GM23338 (cell line): ENCODE results near the gene CYB5A. TPM values are rescaled to one million over a fixed set of nuclear protein-coding genes. Genes with fewer than 3 reads are reported as not detected.

Experiments
- ATAC-seq: fragments of 200-7000 bp; cut with Tn5 transposase; 3 replicates; pipeline ENCODE4 v1.9.1; 2020
- DNase-seq: peaks from one replicate; pipeline ENCODE4 v3.0.0-alpha.2; 2015; ENCODE audit warnings: low spot score
- H2AFZ ChIP-seq: fragments of 200-600 bp; sonication (generic); 2 replicates; pipeline ENCODE4 v1.8.0; 2016; ENCODE audit warnings: antibody characterized with exemption, mild to moderate bottlenecking, moderate library complexity
- H3F3A ChIP-seq: fragments of 200-600 bp; sonication (generic); replicated peaks from 2 replicates; pipeline ENCODE4 v1.8.0; 2017; ENCODE audit warnings: antibody characterized with exemption, mixed run types, low read depth
- H3K27ac ChIP-seq: fragments of 200-600 bp; sonication (generic); 2 replicates; pipeline ENCODE4 v1.6.1; 2016; ENCODE audit warnings: low read depth
- H3K27me3 ChIP-seq: fragments of 200-600 bp; sonication (generic); 2 replicates; pipeline ENCODE4 v1.8.0; 2016; ENCODE audit warnings: mild to moderate bottlenecking, mixed run types, moderate library complexity; ENCODE audit not compliant: insufficient read depth
- H3K36me3 ChIP-seq: fragments of 200-600 bp; sonication (generic); 2 replicates; pipeline ENCODE4 v1.8.0; 2016; ENCODE audit warnings: mild to moderate bottlenecking; ENCODE audit not compliant: insufficient read depth
- H3K4me1 ChIP-seq: fragments of 200-600 bp; sonication (generic); 2 replicates; pipeline ENCODE4 v1.8.0; 2016; ENCODE audit warnings: mild to moderate bottlenecking, moderate library complexity; ENCODE audit not compliant: insufficient read depth
- H3K4me2 ChIP-seq: fragments of 200-600 bp; sonication (generic); 2 replicates; pipeline ENCODE4 v1.7.1; 2017; ENCODE audit warnings: mixed run types
- H3K4me3 ChIP-seq: fragments of 200-600 bp; sonication (generic); 2 replicates; pipeline ENCODE4 v1.6.1; 2016; ENCODE audit warnings: mixed run types
- H3K79me2 ChIP-seq: fragments of 200-600 bp; sonication (generic); replicated peaks from 2 replicates; pipeline ENCODE4 v1.8.0; 2017; ENCODE audit warnings: mild to moderate bottlenecking; ENCODE audit not compliant: insufficient read depth
- H3K9me2 ChIP-seq: fragments of 200-600 bp; sonication (generic); 2 replicates; pipeline ENCODE4 v1.8.0; 2017; ENCODE audit not compliant: insufficient read depth
- H4K20me1 ChIP-seq: fragments of 200-600 bp; sonication (generic); replicated peaks from 2 replicates; pipeline ENCODE4 v1.8.0; 2017; ENCODE audit warnings: mild to moderate bottlenecking; ENCODE audit not compliant: insufficient read depth
- H3K27ac Mint-ChIP-seq: 2 replicates; pipeline ENCODE4 v1.8.0; 2020; ENCODE audit warnings: inconsistent platforms, mild to moderate bottlenecking, moderate library complexity, mixed read lengths
- H3K27me3 Mint-ChIP-seq: 3 replicates; pipeline ENCODE4 v1.8.0; 2022; ENCODE audit warnings: low read depth, mild to moderate bottlenecking, moderate library complexity, mixed read lengths, inconsistent platforms; ENCODE audit not compliant: insufficient read depth, poor library complexity
- H3K36me3 Mint-ChIP-seq: 3 replicates; pipeline ENCODE4 v1.8.0; 2021; ENCODE audit warnings: low read depth, mild to moderate bottlenecking, inconsistent platforms, moderate library complexity, mixed read lengths
- H3K4me1 Mint-ChIP-seq: 3 replicates; pipeline ENCODE4 v1.8.0; 2020; ENCODE audit warnings: mild to moderate bottlenecking, inconsistent platforms, mixed read lengths
- H3K4me3 Mint-ChIP-seq: 3 replicates; pipeline ENCODE4 v1.8.0; 2021; ENCODE audit warnings: moderate library complexity, mild to moderate bottlenecking, inconsistent platforms, mixed read lengths
- H3K9me3 Mint-ChIP-seq: 3 replicates; pipeline ENCODE4 v1.8.0; 2020; ENCODE audit warnings: moderate library complexity, mild to moderate bottlenecking, inconsistent platforms, mixed read lengths
- CREB1 ChIP-seq: fragments of 250-450 bp; sonication (Bioruptor Pico); IDR thresholded peaks from 2 replicates; pipeline ENCODE4 v1.5.0; 2020; ENCODE audit warnings: low read depth, mild to moderate bottlenecking, moderate library complexity
- ETS1 ChIP-seq: IDR thresholded peaks from 2 replicates; pipeline ENCODE4 v1.6.1; 2016; ENCODE audit warnings: antibody characterized with exemption
- EZH2 ChIP-seq: fragments of 200-600 bp; sonication (generic); IDR thresholded peaks from one replicate; pipeline ENCODE4 v1.8.0; 2017; ENCODE audit warnings: antibody characterized with exemption, mild to moderate bottlenecking, low read depth; ENCODE audit not compliant: unreplicated experiment
- EZH2phosphoT487 ChIP-seq: fragments of 200-600 bp; sonication (generic); IDR thresholded peaks from one replicate; pipeline ENCODE4 v1.8.1; 2018; ENCODE audit warnings: antibody characterized with exemption; ENCODE audit not compliant: unreplicated experiment
- JUNB ChIP-seq: IDR thresholded peaks from one replicate; pipeline ENCODE4 v1.6.1; 2016; ENCODE audit warnings: antibody characterized with exemption; ENCODE audit not compliant: unreplicated experiment
- NANOG ChIP-seq: IDR thresholded peaks from 2 replicates; pipeline ENCODE4 v1.6.1; 2016; ENCODE audit warnings: antibody characterized with exemption, borderline replicate concordance
- POLR2AphosphoS5 ChIP-seq: IDR thresholded peaks from 2 replicates; pipeline ENCODE4 v1.6.1; 2016; ENCODE audit warnings: antibody characterized with exemption, low read depth
- REST ChIP-seq: IDR thresholded peaks from one replicate; pipeline ENCODE4 v1.6.1; 2018; ENCODE audit warnings: antibody characterized with exemption; ENCODE audit not compliant: unreplicated experiment
- STAT1 ChIP-seq: IDR thresholded peaks from one replicate; pipeline ENCODE4 v1.6.1; 2016; ENCODE audit warnings: antibody characterized with exemption; ENCODE audit not compliant: unreplicated experiment
- ZNF114 ChIP-seq: fragments of 250-450 bp; sonication (Bioruptor Pico); IDR thresholded peaks from 2 replicates; pipeline ENCODE4 v1.5.0; 2020; ENCODE audit warnings: mild to moderate bottlenecking, moderate library complexity
- ZNF331 ChIP-seq: fragments of 250-450 bp; sonication (Bioruptor Pico); IDR thresholded peaks from 2 replicates; pipeline ENCODE4 v1.5.0; 2020; ENCODE audit warnings: low read depth, mild to moderate bottlenecking, moderate library complexity
- ZNF462 ChIP-seq: fragments of 250-450 bp; sonication (Bioruptor Pico); IDR thresholded peaks from 2 replicates; pipeline ENCODE4 v1.5.0; 2020; ENCODE audit warnings: mild to moderate bottlenecking, moderate library complexity
- polyA plus RNA-seq: library from polyadenylated mRNA; unstranded; fragments of >200 nt; fragmentation: Nextera tagmentation; extraction: Ambion mirVana; gene quantifications from 2 replicates; pipeline ENCODE4 v1.2.1, GENCODE V29; 2016
- total RNA-seq: library from RNA; depleted of rRNA; stranded (reverse); fragments of >200 nt; shearing (Covaris generic); gene quantifications from 2 replicates; pipeline ENCODE4 v1.2.3, GENCODE V29; 2014

The CYB5A gene
- total and polyA plus RNA-seq, 2 experiments from 2014 or later = 136 to 283 TPM

- TF ChIP-seq REST (no peak), NANOG (no peak), STAT1 (no peak), EZH2 (no peak), ZNF331 (CRISPR knock-in tag) (no peak), POLR2AphosphoS5 (no peak), CREB1 (CRISPR knock-in tag) (no peak)
These were observed 46.1 kb upstream of the CYB5A start (continued) for GRCh38 chr18:74337912-74338309.

- Histone ChIP-seq H3K9me2 (no peaks in the 10 kb centered on the region), H3K4me3 (no peak overlapping the region), H3K27ac (no peak overlapping the region), H3K36me3 (no peaks in the 10 kb centered on the region), H4K20me1 (no peaks in the 10 kb centered on the region), H3K4me2 (no peak overlapping the region), H3K27me3 (no peaks in the 10 kb centered on the region), H3K4me1 (no peaks in the 10 kb centered on the region), H3F3A (no peaks in the 10 kb centered on the region), H3K79me2 (no peaks in the 10 kb centered on the region), H2AFZ (peak overlapping the region; percentile 28; the same call in 1 of the 2 replicates)
- Mint-ChIP-seq H3K4me3 (no peak overlapping the region), H3K36me3 (no peaks in the 10 kb centered on the region), H3K4me1 (peaks cover 17% of the 10 kb centered on the region; the same call in 2 of the 3 replicates), H3K27me3 (peaks cover 1% of the 10 kb centered on the region), H3K9me3 (no peaks in the 10 kb centered on the region), H3K27ac (no peak overlapping the region)
- no peak for ATAC-seq
- no peak for DNase-seq
- TF ChIP-seq ZNF331 (CRISPR knock-in tag) (no peak), EZH2 (no peak), ETS1 (no peak), ZNF462 (CRISPR knock-in tag) (no peak), JUNB (no peak), EZH2phosphoT487 (no peak), CREB1 (CRISPR knock-in tag) (no peak), ZNF114 (CRISPR knock-in tag) (no peak)
These were observed 45.6 kb upstream of the CYB5A start for GRCh38 chr18:74337155-74337911.
